SK-N-SH treated with all-trans-retinoic acid at 6 μM for 48 hours (cell line): Measurements from ENCODE around the gene SMIM30.

Experiments used
- ARNTL ChIP-seq: fragments of 450-650 bp; formaldehyde crosslinking; IDR thresholded peaks from 2 replicates; pipeline ENCODE4 v1.5.0; 2020; ENCODE audit warnings: low read depth, mild to moderate bottlenecking, moderate library complexity, borderline replicate concordance
- CSDC2 ChIP-seq: fragments of 250-450 bp; sonication (Bioruptor Pico); IDR thresholded peaks from 2 replicates; pipeline ENCODE4 v1.5.0; 2020; ENCODE audit warnings: mild to moderate bottlenecking, moderate library complexity
- GLIS3 ChIP-seq: fragments of 250-450 bp; sonication (Bioruptor Pico); IDR thresholded peaks from 2 replicates; pipeline ENCODE4 v1.5.0; 2020; ENCODE audit warnings: mild to moderate bottlenecking, moderate library complexity
- ISL1 ChIP-seq: fragments of 250-450 bp; sonication (Bioruptor Pico); IDR thresholded peaks from 2 replicates; pipeline ENCODE4 v2.1.2; 2022; ENCODE audit warnings: mild to moderate bottlenecking, moderate library complexity
- ZNF565 ChIP-seq: fragments of 450-650 bp; formaldehyde crosslinking; conservative IDR thresholded peaks from 2 replicates; pipeline ENCODE4 v1.5.0; 2020; ENCODE audit warnings: low read depth, mild to moderate bottlenecking, moderate library complexity
- TF ChIP-seq, protein P1 (sequence below): fragments of 250-450 bp; sonication (Bioruptor Pico); IDR thresholded peaks from 2 replicates; pipeline ENCODE4 v1.5.1; 2020; ENCODE audit warnings: low read depth, mild to moderate bottlenecking, moderate library complexity
- TF ChIP-seq, protein P2 (sequence below): fragments of 250-450 bp; sonication (Bioruptor Pico); IDR thresholded peaks from 2 replicates; pipeline ENCODE4 v1.8.0; 2020; ENCODE audit warnings: mild to moderate bottlenecking, moderate library complexity, borderline replicate concordance

GRCh38 chr7:113122744-113123143, 4.4 kb upstream of the SMIM30 start:
- TF ChIP-seq, protein P1, sequence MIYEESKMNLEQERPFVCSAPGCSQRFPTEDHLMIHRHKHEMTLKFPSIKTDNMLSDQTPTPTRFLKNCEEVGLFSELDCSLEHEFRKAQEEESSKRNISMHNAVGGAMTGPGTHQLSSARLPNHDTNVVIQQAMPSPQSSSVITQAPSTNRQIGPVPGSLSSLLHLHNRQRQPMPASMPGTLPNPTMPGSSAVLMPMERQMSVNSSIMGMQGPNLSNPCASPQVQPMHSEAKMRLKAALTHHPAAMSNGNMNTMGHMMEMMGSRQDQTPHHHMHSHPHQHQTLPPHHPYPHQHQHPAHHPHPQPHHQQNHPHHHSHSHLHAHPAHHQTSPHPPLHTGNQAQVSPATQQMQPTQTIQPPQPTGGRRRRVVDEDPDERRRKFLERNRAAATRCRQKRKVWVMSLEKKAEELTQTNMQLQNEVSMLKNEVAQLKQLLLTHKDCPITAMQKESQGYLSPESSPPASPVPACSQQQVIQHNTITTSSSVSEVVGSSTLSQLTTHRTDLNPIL (CRISPR knock-in tag) = no peak
- TF ChIP-seq, protein P2, sequence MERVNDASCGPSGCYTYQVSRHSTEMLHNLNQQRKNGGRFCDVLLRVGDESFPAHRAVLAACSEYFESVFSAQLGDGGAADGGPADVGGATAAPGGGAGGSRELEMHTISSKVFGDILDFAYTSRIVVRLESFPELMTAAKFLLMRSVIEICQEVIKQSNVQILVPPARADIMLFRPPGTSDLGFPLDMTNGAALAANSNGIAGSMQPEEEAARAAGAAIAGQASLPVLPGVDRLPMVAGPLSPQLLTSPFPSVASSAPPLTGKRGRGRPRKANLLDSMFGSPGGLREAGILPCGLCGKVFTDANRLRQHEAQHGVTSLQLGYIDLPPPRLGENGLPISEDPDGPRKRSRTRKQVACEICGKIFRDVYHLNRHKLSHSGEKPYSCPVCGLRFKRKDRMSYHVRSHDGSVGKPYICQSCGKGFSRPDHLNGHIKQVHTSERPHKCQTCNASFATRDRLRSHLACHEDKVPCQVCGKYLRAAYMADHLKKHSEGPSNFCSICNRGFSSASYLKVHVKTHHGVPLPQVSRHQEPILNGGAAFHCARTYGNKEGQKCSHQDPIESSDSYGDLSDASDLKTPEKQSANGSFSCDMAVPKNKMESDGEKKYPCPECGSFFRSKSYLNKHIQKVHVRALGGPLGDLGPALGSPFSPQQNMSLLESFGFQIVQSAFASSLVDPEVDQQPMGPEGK (CRISPR knock-in tag) = no peak
- TF ChIP-seq GLIS3 (CRISPR knock-in tag) (no peak), ARNTL (CRISPR knock-in tag) (no peak), ZNF565 (CRISPR knock-in tag) (no peak), ISL1 (CRISPR knock-in tag) (no peak), CSDC2 (CRISPR knock-in tag) (no peak)
